ENCODE results near the gene H6PD.

Gene H6PD

DNA sequence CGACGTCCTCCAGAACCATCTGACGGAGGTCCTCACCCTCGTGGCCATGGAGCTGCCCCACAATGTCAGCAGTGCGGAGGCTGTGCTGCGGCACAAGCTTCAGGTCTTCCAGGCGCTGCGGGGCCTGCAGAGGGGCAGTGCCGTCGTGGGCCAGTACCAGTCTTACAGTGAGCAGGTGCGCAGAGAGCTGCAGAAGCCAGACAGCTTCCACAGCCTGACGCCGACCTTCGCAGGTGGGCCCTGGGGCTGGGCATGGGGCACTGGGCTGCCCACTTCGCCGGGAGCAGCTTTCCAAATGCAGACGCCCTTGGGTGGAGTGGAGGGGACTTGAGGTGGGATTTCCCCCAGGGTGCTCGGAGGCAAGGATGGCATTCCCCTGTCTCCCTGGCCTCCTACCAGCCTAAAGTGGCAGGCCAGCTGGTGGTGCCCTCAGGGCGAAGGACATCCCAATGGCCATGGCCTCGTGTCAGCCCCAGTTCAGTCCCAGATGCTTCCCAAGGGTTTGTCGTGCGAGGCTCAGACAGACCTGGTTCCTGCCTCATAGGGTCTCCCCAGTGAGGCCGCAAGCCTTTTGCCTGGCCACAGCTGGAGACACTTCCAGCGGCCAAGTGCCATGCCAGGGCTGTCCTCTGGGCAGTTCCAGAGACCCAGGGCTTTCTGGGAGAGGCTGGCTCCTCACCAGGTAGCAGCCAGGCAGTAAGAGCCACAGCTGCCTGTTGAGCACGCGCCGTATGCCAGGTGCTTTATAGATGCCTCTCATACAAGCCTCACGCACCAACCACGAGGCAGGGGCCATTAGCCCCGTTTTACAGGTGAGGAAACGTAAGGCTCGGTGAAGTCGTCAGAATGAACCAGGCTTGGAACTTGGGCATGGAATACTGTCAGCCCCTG is 27.8 kb downstream of the H6PD start:
- no peak for DNase-seq

DNA sequence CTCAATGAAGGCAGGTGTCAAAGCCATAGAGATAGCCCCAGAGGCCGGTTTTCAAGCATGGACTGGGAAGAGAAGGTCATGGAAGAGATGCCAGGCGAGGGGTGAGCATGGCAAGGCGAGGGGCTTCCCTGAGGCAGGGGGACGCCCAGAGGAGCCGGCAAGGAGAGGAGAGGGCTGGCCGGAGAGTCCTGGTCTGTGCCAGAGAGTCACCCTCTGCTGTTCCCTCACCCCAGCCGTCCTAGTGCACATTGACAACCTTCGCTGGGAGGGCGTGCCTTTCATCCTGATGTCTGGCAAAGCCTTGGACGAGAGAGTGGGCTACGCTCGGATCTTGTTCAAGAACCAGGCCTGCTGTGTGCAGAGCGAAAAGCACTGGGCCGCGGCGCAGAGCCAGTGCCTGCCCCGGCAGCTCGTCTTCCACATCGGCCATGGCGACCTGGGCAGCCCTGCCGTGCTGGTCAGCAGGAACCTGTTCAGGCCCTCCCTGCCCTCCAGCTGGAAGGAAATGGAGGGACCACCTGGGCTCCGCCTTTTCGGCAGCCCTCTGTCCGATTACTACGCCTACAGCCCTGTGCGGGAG is 28.8 kb downstream of the H6PD start:
- DNase-seq, result no peak

DNA sequence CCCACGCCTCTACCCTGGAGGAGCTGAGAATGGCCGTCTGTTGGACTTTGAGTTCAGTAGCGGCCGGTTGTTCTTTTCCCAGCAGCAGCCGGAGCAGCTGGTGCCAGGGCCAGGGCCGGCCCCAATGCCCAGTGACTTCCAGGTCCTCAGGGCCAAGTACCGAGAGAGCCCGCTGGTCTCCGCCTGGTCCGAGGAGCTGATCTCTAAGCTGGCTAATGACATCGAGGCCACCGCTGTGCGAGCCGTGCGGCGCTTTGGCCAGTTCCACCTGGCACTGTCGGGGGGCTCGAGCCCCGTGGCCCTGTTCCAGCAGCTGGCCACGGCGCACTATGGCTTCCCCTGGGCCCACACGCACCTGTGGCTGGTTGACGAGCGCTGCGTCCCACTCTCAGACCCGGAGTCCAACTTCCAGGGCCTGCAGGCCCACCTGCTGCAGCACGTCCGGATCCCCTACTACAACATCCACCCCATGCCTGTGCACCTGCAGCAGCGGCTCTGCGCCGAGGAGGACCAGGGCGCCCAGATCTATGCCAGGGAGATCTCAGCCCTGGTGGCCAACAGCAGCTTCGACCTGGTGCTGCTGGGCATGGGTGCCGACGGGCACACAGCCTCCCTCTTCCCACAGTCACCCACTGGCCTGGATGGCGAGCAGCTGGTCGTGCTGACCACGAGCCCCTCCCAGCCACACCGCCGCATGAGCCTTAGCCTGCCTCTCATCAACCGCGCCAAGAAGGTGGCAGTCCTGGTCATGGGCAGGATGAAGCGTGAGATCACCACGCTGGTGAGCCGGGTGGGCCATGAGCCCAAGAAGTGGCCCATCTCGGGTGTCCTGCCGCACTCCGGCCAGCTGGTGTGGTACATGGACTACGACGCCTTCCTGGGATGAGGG is 29.7 kb downstream of the H6PD start:
- no peak for DNase-seq

GRCh38 chr1:9265037-9265436 is 30.5 kb downstream of the H6PD start:
- no peak for DNase-seq

- no peak for DNase-seq
Observed at GRCh38 chr1:9265968-9266367, 31.4 kb downstream of the H6PD start.

DNA sequence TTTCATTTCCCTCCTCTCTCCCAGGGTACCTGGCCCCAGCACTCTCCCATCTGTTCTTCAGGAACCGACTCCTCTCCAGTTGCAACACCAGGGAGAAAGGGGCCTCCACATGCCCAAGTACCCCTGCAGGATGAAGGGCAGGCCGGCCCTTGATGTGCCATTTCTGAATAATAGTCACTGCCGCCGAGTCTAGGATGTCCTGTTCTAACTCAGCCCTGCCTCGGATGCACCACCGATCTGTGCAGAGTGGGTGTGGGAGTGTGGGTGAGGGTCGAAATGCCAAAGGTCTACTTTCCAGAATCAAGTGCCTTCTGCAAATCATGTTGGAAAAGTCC is 32.7 kb downstream of the H6PD start:
- no peak for DNase-seq

DNA sequence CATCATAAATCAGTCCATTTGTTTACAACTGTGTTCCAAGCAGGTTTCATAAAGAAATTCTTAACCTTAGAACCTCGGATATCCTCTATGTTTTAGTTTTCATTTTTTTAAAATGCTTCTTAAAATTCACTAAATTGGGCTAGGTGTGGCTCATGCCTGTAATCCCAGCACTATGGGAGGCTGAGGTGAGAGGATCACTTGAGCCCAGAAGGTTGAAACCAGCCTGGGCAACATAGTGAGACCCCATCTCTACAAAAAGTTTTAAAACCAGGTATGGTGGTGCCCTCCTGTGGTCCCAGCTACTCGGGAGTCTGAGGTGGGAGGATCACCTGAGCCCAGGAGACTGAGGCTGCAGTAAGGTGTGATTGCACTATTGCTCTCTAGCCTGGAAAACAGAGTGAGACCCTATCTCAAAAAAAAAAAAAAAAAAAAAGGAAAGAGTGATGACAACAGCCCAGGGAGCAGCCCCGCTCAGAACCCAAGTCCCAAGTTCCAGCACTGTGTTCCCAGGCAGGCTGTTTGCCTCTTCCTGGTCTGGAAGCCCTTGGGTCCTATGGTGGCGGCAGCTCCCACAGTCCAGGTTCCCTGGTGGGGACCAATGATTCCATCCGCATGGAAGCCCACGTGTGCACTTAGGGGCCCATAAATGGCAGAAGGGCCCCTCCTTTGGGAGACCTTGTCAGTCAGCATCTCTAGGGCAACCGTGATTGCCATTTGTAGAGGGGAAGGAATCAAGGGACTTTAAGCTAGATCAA is 33.4 kb downstream of the H6PD start:
- no peak for DNase-seq

DNA sequence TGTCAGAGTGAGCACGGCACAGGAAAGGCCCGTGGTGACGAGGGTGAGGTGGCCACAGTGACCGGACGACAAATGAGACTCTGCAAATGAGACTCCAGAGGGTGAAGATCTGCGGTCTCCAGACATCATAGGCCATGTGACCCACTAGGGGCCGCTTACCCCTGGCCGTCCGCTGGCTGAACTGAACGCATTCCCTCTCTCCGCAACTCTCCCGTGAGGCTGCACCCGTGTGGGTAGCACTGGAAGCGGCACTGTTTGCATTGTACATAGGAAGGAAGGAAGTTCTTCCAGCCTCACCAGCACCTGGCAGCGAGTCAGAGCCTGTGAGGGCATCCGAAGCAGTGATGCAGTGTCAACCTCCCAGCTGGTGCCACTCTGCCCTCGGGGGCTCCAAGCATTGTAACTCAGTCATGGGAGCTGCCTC is 34.5 kb downstream of the H6PD start:
- DNase-seq, result no peak

DNA sequence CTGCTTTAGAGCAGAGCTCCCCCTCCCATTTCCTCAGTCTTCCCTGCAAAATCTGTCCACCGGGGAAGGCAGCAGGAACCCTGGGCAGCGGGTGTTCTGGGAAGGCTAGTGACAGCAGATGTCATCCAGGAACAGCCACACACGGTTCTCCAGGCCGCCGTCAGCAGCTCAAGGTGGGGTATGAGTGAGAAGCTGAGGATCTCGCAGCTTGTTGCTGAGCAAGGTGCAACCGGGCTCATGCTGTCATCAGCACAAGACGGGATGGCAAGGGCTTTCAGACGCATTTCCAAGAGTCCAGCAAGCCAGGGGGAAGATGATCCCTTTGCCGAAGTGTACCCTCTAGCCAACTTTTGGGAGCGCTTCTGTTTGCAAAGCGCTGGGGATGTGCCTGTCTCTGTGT is 35.1 kb downstream of the H6PD start:
- no peak for DNase-seq

- peak; percentile 77 for DNase-seq
Observed at GRCh38 chr1:9270290-9270883, 35.8 kb downstream of the H6PD start.

GRCh38 chr1:9271283-9271682 is 36.7 kb downstream of the H6PD start:
- DNase-seq, result no peak

DNA sequence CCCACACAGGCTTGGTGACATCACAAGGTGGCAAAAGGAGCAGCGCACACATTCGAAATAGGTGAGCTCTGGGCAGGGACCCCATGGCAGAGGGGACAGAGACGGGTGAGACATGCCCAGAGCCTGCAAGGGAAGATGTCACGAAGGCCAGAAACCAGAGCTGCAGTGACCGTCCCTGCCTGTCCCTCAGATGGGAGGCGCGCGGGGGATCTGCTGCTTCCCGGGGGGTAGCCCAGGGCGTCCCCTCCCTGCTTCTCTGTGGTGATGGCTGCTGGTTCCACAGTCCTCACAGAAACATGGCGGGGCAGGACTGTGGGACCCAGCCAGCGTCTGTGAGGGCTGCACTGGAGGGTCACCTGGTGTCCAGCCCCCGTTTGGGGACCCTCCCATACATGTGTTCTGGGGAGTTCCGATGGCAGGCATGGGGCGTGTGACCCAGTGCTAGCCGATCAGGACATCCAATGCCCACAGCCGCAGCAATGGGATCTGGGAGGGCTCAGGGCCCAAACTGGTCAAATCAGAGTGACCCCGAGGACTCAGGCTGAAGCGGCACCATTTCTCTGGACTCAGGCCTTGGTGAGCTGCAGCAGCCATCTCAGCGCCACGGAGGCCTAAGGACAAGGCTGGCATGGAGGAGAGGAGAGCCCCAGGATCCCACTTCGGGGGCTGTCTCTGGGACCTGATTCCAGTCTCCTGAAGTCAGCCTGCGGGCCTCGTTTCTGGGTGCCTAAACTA is 37.5 kb downstream of the H6PD start:
- DNase-seq, result no peak

GRCh38 chr1:9273177-9273576 is 38.6 kb downstream of the H6PD start:
- no peak for DNase-seq

DNA sequence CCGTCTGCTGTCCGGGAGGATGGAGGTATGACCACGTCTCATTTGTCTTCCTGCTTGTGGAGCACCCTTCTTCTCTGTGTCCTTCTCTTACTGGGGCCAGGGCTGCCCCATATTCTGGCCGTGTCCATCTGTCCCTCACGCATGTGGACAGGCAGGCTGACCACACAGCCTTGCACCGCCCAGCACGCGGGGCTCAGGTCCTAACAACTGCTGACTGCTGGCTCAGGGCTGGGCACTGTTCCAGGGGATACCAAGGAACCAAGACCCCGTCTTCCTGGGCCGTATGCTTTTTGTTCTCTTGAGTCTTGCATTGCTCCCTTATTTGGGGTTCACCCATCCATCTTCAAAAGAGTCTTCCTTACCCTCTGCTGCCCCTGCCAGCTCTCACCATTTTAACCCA is 40.6 kb downstream of the H6PD start:
- DNase-seq, result no peak

- no peak for DNase-seq
Observed at GRCh38 chr1:9275567-9276034, 41.0 kb downstream of the H6PD start.

- no peak for DNase-seq
Observed at GRCh38 chr1:9278116-9278515, 43.5 kb downstream of the H6PD start.

GRCh38 chr1:9278585-9279153 is 44.1 kb downstream of the H6PD start:
- no peak for DNase-seq

DNA sequence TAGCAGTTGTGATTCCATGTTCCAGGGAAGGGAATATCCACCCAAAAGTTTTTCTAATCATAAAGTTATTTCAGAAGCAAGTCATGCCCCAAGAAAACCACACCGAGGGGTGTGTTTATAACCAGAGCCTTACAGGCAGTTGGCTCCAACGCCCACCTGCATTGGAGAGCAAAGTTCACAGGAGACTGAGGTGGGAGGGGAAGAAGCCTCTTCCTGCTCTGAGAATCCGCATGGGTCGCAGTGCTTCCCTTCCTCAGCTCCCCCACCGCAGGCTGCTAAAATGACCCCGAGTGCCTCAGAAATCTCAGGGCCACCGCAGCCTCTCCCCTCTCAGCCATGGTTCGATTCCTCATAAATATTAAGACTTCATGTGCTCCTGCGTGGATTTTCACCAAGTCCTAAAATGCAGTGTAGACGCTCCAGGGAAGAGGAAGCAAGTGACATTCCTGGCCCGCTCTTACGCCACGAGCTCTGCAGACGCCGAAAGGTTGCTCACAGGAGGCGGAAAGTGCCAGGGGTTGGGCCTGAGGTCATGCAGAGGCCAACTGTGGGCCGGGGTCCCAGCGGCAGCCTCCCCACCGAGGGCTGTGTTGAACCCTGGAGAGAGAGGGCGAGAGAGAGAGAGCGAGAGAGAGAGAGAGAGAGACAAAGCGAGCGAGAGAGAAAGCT is 44.7 kb downstream of the H6PD start:
- no peak for DNase-seq

DNA sequence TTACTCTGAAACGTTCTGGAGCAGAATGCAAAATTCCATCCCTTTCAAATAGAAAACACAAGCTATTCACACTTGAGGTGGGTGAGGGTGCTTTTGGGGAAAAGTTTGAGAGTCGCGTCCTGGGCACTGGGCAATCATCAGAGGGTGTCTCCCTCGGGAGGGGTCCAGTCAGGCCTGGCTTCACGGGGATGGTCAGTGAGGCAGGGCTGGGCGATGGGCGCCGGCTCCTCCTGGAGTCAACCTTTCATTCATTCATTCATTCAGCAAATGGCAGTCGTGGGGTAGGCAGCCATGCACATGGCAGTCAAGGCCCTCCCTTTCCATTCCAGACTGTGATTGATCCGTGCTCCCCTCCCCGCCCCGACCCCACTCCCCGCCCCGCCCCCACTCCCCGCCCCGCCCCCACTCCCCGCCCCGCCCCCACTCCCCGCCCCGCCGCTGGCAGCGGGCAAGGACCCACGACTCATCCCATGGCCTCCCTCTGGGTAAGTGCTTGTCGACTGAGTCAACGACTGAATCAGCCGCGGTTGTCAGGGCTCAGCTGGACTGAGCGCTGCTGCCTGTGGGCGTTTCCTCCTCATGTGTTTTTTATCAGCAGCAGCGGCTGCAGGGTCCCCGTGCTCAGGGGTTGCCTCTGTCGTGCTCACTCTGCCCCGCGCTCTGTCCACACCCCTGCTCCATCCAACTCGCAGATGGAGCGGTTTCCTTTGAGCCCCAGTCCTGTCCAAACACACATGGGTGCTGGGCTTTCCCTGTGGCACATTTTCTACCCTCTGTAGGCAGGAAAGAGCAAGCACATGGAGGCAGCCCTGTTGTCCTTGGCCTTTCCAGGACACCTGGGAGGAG is 45.7 kb downstream of the H6PD start:
- no peak for DNase-seq

Measured in NCI-H1105 (cell line).